Measurements from ENCODE around the gene CERS6.

DNA sequence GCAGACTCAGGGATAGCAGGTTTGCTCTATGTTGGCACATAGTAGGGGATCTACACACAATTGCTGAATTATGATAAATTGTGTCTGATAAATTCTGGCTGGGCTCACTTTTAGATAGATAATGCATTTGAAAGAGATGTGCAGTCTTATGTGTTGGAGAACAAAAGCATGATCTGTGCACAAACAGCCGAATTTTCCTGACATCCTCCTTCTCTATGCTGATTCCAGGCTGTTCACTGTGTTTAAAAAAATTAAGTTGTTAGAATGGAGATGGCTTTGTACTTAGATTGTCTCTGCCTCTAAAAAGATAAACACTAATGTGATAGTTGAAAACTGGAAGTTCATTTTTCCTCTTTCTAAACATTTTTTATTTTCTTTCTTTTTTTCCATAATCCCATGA lies 2.1 kb downstream of the CERS6 start:
- TF ChIP-seq, protein P1, sequence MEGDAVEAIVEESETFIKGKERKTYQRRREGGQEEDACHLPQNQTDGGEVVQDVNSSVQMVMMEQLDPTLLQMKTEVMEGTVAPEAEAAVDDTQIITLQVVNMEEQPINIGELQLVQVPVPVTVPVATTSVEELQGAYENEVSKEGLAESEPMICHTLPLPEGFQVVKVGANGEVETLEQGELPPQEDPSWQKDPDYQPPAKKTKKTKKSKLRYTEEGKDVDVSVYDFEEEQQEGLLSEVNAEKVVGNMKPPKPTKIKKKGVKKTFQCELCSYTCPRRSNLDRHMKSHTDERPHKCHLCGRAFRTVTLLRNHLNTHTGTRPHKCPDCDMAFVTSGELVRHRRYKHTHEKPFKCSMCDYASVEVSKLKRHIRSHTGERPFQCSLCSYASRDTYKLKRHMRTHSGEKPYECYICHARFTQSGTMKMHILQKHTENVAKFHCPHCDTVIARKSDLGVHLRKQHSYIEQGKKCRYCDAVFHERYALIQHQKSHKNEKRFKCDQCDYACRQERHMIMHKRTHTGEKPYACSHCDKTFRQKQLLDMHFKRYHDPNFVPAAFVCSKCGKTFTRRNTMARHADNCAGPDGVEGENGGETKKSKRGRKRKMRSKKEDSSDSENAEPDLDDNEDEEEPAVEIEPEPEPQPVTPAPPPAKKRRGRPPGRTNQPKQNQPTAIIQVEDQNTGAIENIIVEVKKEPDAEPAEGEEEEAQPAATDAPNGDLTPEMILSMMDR (IDR thresholded peaks at IDR 0.05), result no peak
- no peak for TF ChIP-seq ZNF138 (CRISPR knock-in tag; conservative IDR thresholded peaks at IDR 0.05)
- TF ChIP-seq KAT7 (CRISPR knock-in tag; IDR thresholded peaks at IDR 0.05; ENCODE audit: borderline replicate concordance), result no peak
- TF ChIP-seq, protein P2, sequence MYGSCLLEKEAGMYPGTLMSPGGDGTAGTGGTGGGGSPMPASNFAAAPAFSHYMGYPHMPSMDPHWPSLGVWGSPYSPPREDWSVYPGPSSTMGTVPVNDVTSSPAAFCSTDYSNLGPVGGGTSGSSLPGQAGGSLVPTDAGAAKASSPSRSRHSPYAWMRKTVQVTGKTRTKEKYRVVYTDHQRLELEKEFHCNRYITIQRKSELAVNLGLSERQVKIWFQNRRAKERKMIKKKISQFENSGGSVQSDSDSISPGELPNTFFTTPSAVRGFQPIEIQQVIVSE (CRISPR knock-in tag; IDR thresholded peaks at IDR 0.05; ENCODE audit: borderline replicate concordance), result no peak
- no peak for TF ChIP-seq RELA (CRISPR knock-in tag; IDR thresholded peaks at IDR 0.05; ENCODE audit: borderline replicate concordance)
- TF ChIP-seq, protein P3, sequence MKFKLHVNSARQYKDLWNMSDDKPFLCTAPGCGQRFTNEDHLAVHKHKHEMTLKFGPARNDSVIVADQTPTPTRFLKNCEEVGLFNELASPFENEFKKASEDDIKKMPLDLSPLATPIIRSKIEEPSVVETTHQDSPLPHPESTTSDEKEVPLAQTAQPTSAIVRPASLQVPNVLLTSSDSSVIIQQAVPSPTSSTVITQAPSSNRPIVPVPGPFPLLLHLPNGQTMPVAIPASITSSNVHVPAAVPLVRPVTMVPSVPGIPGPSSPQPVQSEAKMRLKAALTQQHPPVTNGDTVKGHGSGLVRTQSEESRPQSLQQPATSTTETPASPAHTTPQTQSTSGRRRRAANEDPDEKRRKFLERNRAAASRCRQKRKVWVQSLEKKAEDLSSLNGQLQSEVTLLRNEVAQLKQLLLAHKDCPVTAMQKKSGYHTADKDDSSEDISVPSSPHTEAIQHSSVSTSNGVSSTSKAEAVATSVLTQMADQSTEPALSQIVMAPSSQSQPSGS (CRISPR knock-in tag; IDR thresholded peaks at IDR 0.05; ENCODE audit: borderline replicate concordance, low read depth), result no peak
- no peak for TF ChIP-seq PRRX2 (CRISPR knock-in tag; IDR thresholded peaks at IDR 0.05)
- TF ChIP-seq ZNF121 (CRISPR knock-in tag; IDR thresholded peaks at IDR 0.05), result no peak
- TF ChIP-seq, protein P4, sequence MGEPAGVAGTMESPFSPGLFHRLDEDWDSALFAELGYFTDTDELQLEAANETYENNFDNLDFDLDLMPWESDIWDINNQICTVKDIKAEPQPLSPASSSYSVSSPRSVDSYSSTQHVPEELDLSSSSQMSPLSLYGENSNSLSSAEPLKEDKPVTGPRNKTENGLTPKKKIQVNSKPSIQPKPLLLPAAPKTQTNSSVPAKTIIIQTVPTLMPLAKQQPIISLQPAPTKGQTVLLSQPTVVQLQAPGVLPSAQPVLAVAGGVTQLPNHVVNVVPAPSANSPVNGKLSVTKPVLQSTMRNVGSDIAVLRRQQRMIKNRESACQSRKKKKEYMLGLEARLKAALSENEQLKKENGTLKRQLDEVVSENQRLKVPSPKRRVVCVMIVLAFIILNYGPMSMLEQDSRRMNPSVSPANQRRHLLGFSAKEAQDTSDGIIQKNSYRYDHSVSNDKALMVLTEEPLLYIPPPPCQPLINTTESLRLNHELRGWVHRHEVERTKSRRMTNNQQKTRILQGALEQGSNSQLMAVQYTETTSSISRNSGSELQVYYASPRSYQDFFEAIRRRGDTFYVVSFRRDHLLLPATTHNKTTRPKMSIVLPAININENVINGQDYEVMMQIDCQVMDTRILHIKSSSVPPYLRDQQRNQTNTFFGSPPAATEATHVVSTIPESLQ (CRISPR knock-in tag; IDR thresholded peaks at IDR 0.05), result no peak
- TF ChIP-seq, protein P5, sequence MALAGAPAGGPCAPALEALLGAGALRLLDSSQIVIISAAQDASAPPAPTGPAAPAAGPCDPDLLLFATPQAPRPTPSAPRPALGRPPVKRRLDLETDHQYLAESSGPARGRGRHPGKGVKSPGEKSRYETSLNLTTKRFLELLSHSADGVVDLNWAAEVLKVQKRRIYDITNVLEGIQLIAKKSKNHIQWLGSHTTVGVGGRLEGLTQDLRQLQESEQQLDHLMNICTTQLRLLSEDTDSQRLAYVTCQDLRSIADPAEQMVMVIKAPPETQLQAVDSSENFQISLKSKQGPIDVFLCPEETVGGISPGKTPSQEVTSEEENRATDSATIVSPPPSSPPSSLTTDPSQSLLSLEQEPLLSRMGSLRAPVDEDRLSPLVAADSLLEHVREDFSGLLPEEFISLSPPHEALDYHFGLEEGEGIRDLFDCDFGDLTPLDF (CRISPR knock-in tag; IDR thresholded peaks at IDR 0.05), result no peak
- TF ChIP-seq, protein P6, sequence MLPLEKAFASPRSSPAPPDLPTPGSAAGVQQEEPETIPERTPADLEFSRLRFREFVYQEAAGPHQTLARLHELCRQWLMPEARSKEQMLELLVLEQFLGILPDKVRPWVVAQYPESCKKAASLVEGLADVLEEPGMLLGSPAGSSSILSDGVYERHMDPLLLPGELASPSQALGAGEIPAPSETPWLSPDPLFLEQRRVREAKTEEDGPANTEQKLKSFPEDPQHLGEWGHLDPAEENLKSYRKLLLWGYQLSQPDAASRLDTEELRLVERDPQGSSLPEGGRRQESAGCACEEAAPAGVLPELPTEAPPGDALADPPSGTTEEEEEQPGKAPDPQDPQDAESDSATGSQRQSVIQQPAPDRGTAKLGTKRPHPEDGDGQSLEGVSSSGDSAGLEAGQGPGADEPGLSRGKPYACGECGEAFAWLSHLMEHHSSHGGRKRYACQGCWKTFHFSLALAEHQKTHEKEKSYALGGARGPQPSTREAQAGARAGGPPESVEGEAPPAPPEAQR (CRISPR knock-in tag; IDR thresholded peaks at IDR 0.05), result no peak
- TF ChIP-seq, protein P7, sequence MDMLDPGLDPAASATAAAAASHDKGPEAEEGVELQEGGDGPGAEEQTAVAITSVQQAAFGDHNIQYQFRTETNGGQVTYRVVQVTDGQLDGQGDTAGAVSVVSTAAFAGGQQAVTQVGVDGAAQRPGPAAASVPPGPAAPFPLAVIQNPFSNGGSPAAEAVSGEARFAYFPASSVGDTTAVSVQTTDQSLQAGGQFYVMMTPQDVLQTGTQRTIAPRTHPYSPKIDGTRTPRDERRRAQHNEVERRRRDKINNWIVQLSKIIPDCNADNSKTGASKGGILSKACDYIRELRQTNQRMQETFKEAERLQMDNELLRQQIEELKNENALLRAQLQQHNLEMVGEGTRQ (CRISPR knock-in tag; IDR thresholded peaks at IDR 0.05), result no peak
- no peak for TF ChIP-seq NR3C1 (CRISPR knock-in tag; conservative IDR thresholded peaks at IDR 0.05; ENCODE audit: low read depth)
- TF ChIP-seq, protein P8, sequence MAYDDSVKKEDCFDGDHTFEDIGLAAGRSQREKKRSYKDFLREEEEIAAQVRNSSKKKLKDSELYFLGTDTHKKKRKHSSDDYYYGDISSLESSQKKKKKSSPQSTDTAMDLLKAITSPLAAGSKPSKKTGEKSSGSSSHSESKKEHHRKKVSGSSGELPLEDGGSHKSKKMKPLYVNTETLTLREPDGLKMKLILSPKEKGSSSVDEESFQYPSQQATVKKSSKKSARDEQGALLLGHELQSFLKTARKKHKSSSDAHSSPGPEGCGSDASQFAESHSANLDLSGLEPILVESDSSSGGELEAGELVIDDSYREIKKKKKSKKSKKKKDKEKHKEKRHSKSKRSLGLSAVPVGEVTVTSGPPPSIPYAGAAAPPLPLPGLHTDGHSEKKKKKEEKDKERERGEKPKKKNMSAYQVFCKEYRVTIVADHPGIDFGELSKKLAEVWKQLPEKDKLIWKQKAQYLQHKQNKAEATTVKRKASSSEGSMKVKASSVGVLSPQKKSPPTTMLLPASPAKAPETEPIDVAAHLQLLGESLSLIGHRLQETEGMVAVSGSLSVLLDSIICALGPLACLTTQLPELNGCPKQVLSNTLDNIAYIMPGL (CRISPR knock-in tag; IDR thresholded peaks at IDR 0.05), result no peak

Data from WTC11 (cell line).